ENCODE measurements around the gene BOLA1.

DNA sequence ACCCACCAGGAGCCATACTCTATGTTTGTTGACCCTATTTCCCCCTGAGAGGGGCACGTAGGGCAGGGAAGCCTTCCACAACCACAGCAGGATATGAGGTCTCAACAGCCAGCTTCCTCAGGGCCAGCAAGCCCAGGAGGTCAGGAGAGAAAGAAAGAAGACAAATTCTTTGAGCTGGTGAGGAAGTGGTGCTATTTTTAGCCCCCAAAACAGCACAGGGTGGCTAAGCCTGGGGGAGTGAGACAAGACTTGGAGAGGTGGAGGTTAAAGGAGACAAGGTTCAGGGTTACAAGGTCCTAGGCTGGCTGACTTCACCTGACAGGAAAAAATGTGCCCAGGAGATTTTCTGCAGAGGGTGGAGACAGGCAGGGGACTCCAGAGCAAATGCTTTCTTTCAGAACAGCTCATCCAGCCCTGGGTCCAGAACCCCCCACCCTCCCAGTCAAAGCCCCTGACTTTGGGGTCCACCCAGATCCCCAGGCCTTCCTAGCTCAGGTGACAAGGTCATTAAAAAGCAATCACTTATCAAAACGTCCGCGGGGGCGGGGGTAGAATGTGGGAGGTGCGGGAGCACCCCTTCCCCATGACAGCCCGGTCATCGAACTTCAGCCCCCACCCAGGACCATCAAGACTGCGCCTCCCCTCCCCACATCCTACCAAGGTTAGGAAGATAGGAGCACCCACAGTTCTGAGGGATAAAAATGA lies 17.0 kb downstream of the BOLA1 start:
- TF ChIP-seq POLR2A (IDR thresholded peaks at IDR 0.05), result no peak
- TF ChIP-seq, protein P1, sequence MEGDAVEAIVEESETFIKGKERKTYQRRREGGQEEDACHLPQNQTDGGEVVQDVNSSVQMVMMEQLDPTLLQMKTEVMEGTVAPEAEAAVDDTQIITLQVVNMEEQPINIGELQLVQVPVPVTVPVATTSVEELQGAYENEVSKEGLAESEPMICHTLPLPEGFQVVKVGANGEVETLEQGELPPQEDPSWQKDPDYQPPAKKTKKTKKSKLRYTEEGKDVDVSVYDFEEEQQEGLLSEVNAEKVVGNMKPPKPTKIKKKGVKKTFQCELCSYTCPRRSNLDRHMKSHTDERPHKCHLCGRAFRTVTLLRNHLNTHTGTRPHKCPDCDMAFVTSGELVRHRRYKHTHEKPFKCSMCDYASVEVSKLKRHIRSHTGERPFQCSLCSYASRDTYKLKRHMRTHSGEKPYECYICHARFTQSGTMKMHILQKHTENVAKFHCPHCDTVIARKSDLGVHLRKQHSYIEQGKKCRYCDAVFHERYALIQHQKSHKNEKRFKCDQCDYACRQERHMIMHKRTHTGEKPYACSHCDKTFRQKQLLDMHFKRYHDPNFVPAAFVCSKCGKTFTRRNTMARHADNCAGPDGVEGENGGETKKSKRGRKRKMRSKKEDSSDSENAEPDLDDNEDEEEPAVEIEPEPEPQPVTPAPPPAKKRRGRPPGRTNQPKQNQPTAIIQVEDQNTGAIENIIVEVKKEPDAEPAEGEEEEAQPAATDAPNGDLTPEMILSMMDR (IDR thresholded peaks at IDR 0.05), result no peak

Data from thyroid gland (tissue), 4 donors.